Measurements from ENCODE around the gene RILPL1. TPM values are rescaled to one million over a fixed set of nuclear protein-coding genes. Genes with fewer than 3 reads are reported as not detected.
"Not testable (repeated sequence)": the region's sequence is repeated elsewhere in the genome, so short reads cannot be mapped to it uniquely, and the experiment has no call there.

RILPL1 gene
- total RNA-seq, 1 donor from 2014 or later: 3.4 TPM

- ATAC-seq (peak; percentile 21), DNase-seq (ENCODE audit: low spot score) (no peak)
Measured at GRCh38 chr12:123435636-123436016, 97.9 kb downstream of the RILPL1 start.

- DNase-seq (ENCODE audit: low spot score): no peak
- ATAC-seq: no peak
Measured at GRCh38 chr12:123433615-123434014, 99.9 kb downstream of the RILPL1 start.

GRCh38 chr12:123431951-123432817, 101.3 kb downstream of the RILPL1 start:
- DNase-seq (ENCODE audit: low spot score); ATAC-seq: not testable (repeated sequence)

GRCh38 chr12:123429101-123429500, 104.4 kb downstream of the RILPL1 start:
- not testable (repeated sequence) for DNase-seq (ENCODE audit: low spot score); ATAC-seq

- ATAC-seq (no peak), DNase-seq (ENCODE audit: low spot score) (no peak)
Measured at GRCh38 chr12:123428591-123428990, 104.9 kb downstream of the RILPL1 start.

- ATAC-seq (no peak), DNase-seq (ENCODE audit: low spot score) (no peak)
Measured at GRCh38 chr12:123427036-123427769, 106.3 kb downstream of the RILPL1 start.

GRCh38 chr12:123421314-123421713, 112.2 kb downstream of the RILPL1 start:
- no peak for ATAC-seq

More at GRCh38 chr12:123421314-123421713, 112.2 kb downstream of the RILPL1 start:
- no peak for DNase-seq (ENCODE audit: low spot score)

Other genes with a start within 250 kb of the RILPL1 start
- gene SBNO1, start 168.9 kb downstream of the RILPL1 start, total RNA-seq: 13.8 TPM
- 14.7 TPM for gene KMT5A, start 149.6 kb downstream of the RILPL1 start, total RNA-seq
- 2.7 TPM for gene RILPL2, start 97.0 kb downstream of the RILPL1 start, total RNA-seq
- gene SNRNP35, start 75.6 kb downstream of the RILPL1 start, total RNA-seq: 7.6 TPM
- gene TMED2, start 50.8 kb upstream of the RILPL1 start, total RNA-seq: 266 TPM
- 10.0 TPM for gene DDX55, start 68.4 kb upstream of the RILPL1 start, total RNA-seq
- gene EIF2B1, start 100.0 kb upstream of the RILPL1 start, total RNA-seq: 23.9 TPM
- 7.5 TPM for gene GTF2H3, start 100.1 kb upstream of the RILPL1 start, total RNA-seq
- gene TCTN2, start 137.4 kb upstream of the RILPL1 start, total RNA-seq: 1.5 TPM
- 10.7 TPM for gene ATP6V0A2, start 178.6 kb upstream of the RILPL1 start, total RNA-seq
- gene DNAH10, start 228.6 kb upstream of the RILPL1 start, total RNA-seq: 0.28 TPM

Data from left lobe of liver (tissue), 2 donors.